Measurements from ENCODE around the gene PLXNA2. TPM values are rescaled to one million over a fixed set of nuclear protein-coding genes. Genes with fewer than 3 reads are reported as not detected.

PLXNA2 gene
- total and polyA plus RNA-seq, 7 donors = 2.4 to 16.1 (median 6.4) TPM

- H3K36me3 ChIP-seq = no peaks in the 10 kb centered on the region
- no peak overlapping the region for H3K27ac ChIP-seq
- H3K4me1 ChIP-seq = peaks cover 0 to 43% (median 20%) of the 10 kb centered on the region in 4 donors
- TF ChIP-seq POLR2AphosphoS5 (IDR thresholded peaks at IDR 0.05) = no peak
- TF ChIP-seq EP300 (IDR thresholded peaks at IDR 0.05) = no peak
- no peak for TF ChIP-seq CTCF (IDR thresholded peaks at IDR 0.05)
- no peak for TF ChIP-seq POLR2A (IDR thresholded peaks at IDR 0.05)
- H3K27me3 ChIP-seq = no peaks in the 10 kb centered on the region
- no peak for DNase-seq
- no peak overlapping the region for H3K4me3 ChIP-seq
- intact Hi-C loops (cut with DNase I) = loop anchor here (5.0 kb wide), 1 partner anchor 36 kb away; no protein-coding TSS in a partner anchor
- H3K9me3 ChIP-seq = no peaks in the 10 kb centered on the region
- WGBS, 2 donors = 92 to 93% methylated on average over 6 of the region's 6 CpGs
These were observed 70.4 kb downstream of the PLXNA2 start for GRCh38 chr1:208173749-208174148.

GRCh38 chr1:208172423-208173145 is 71.6 kb downstream of the PLXNA2 start:
- no peaks in the 10 kb centered on the region for H3K27me3 ChIP-seq
- no peaks in the 10 kb centered on the region for H3K9me3 ChIP-seq
- H3K4me3 ChIP-seq = no peak overlapping the region
- DNase-seq = no peak
- peaks cover 0 to 31% (median 16%) of the 10 kb centered on the region in 4 donors for H3K4me1 ChIP-seq
- TF ChIP-seq POLR2AphosphoS5 (IDR thresholded peaks at IDR 0.05) = no peak
- no peak for TF ChIP-seq EP300 (IDR thresholded peaks at IDR 0.05)
- no peak for TF ChIP-seq CTCF (IDR thresholded peaks at IDR 0.05)
- TF ChIP-seq POLR2A (IDR thresholded peaks at IDR 0.05) = no peak
- no peaks in the 10 kb centered on the region for H3K36me3 ChIP-seq
- peak overlapping the region; percentile 58 to 69 (median 66) for H3K27ac ChIP-seq
- intact Hi-C loops (cut with DNase I) = loop anchor here (5.0 kb wide), 1 partner anchor 35 kb away; no protein-coding TSS in a partner anchor
- WGBS, 2 donors = 92 to 94% methylated on average over 6 of the region's 6 CpGs

GRCh38 chr1:208171616-208172422 is 72.4 kb downstream of the PLXNA2 start:
- Histone ChIP-seq H3K27me3 (no peaks in the 10 kb centered on the region), H3K27ac (peak overlapping the region; percentile 58 to 69 (median 66)), H3K4me3 (no peak overlapping the region), H3K36me3 (no peaks in the 10 kb centered on the region), H3K4me1 (peaks cover 0 to 30% (median 16%) of the 10 kb centered on the region in 4 donors), H3K9me3 (no peaks in the 10 kb centered on the region)
- intact Hi-C loops (cut with DNase I) = loop anchor here (5.0 kb wide), 1 partner anchor 35 kb away; no protein-coding TSS in a partner anchor
- DNase-seq = no peak
- no peak for TF ChIP-seq POLR2A (IDR thresholded peaks at IDR 0.05)
- no peak for TF ChIP-seq CTCF (IDR thresholded peaks at IDR 0.05)
- TF ChIP-seq EP300 (IDR thresholded peaks at IDR 0.05) = no peak
- TF ChIP-seq POLR2AphosphoS5 (IDR thresholded peaks at IDR 0.05) = no peak
- 85 to 92% methylated on average over 7 of the region's 7 CpGs for WGBS, 2 donors

- Histone ChIP-seq H3K27ac (no peak overlapping the region), H3K4me3 (no peak overlapping the region), H3K27me3 (no peaks in the 10 kb centered on the region), H3K36me3 (no peaks in the 10 kb centered on the region), H3K4me1 (peaks cover 0 to 30% (median 16%) of the 10 kb centered on the region in 4 donors), H3K9me3 (no peaks in the 10 kb centered on the region)
- DNase-seq = no peak
- WGBS, 2 donors = 25 to 32% methylated on average over 4 of the region's 4 CpGs
- TF ChIP-seq CTCF (IDR thresholded peaks at IDR 0.05) = no peak
- no peak for TF ChIP-seq POLR2AphosphoS5 (IDR thresholded peaks at IDR 0.05)
- TF ChIP-seq POLR2A (IDR thresholded peaks at IDR 0.05) = no peak
- TF ChIP-seq EP300 (IDR thresholded peaks at IDR 0.05) = no peak
- intact Hi-C loops (cut with DNase I) = loop anchor here (5.0 kb wide), 1 partner anchor 33 kb away; no protein-coding TSS in a partner anchor
These were observed 73.9 kb downstream of the PLXNA2 start for GRCh38 chr1:208170252-208170651.
